Glutamatergic neuron (in vitro differentiated cells): ENCODE measurements around the gene SULT1A2. TPM values are rescaled to one million over a fixed set of nuclear protein-coding genes. Genes with fewer than 3 reads are reported as not detected.
A peak's percentile ranks its signal among the peaks of the same experiment; 100 is the strongest.

Experiments
- DNase-seq: peaks from one replicate; pipeline ENCODE4 v3.0.0; 2022
- H3K27ac Mint-ChIP-seq: one replicate; pipeline ENCODE4 v1.8.0; 2020; ENCODE audit warnings: mild to moderate bottlenecking, mixed read lengths, inconsistent platforms; ENCODE audit not compliant: unreplicated experiment
- H3K27me3 Mint-ChIP-seq: one replicate; pipeline ENCODE4 v1.8.0; 2020; ENCODE audit warnings: mild to moderate bottlenecking, moderate library complexity, mixed read lengths, inconsistent platforms; ENCODE audit not compliant: unreplicated experiment
- H3K36me3 Mint-ChIP-seq: one replicate; pipeline ENCODE4 v1.8.0; 2020; ENCODE audit warnings: mild to moderate bottlenecking, mixed read lengths, inconsistent platforms; ENCODE audit not compliant: unreplicated experiment
- H3K4me1 Mint-ChIP-seq: one replicate; pipeline ENCODE4 v1.8.0; 2020; ENCODE audit warnings: mild to moderate bottlenecking, low read depth, mixed read lengths, inconsistent platforms; ENCODE audit not compliant: unreplicated experiment
- H3K4me3 Mint-ChIP-seq: one replicate; pipeline ENCODE4 v1.8.0; 2020; ENCODE audit warnings: mild to moderate bottlenecking, mixed read lengths, inconsistent platforms; ENCODE audit not compliant: unreplicated experiment
- H3K9me3 Mint-ChIP-seq: one replicate; pipeline ENCODE4 v1.8.0; 2020; ENCODE audit warnings: mild to moderate bottlenecking, moderate library complexity, mixed read lengths, inconsistent platforms; ENCODE audit not compliant: unreplicated experiment
- CTCF ChIP-seq: fragments of 200-600 bp; sonication (generic); IDR thresholded peaks from one replicate; pipeline ENCODE4 v1.5.0; 2021; ENCODE audit not compliant: partially characterized antibody, unreplicated experiment
- total RNA-seq: library from RNA; stranded (reverse); fragmentation: NEBNext Ultra II Directional; extraction: Animal tissue kit (Norgen Biotek cat#: 25700); gene quantifications from one replicate; pipeline ENCODE4 v1.2.1, GENCODE V29; 2021; ENCODE audit not compliant: unreplicated experiment

Gene SULT1A2
- total RNA-seq, 1 donor from 2014 or later = not detected

GRCh38 chr16:28554634-28555423 is 42.0 kb downstream of the SULT1A2 start:
- H3K36me3 Mint-ChIP-seq = peaks cover 5% of the 10 kb centered on the region
- H3K4me1 Mint-ChIP-seq = no peaks in the 10 kb centered on the region
- H3K27me3 Mint-ChIP-seq = peaks cover 1% of the 10 kb centered on the region
- DNase-seq = no peak
- no peak for TF ChIP-seq CTCF
- H3K9me3 Mint-ChIP-seq = peaks cover 1% of the 10 kb centered on the region
- H3K27ac Mint-ChIP-seq = peak overlapping the region; percentile 20
- H3K4me3 Mint-ChIP-seq = peak overlapping the region; percentile 87

- peak; percentile 89 for DNase-seq
- Mint-ChIP-seq H3K27me3 (peaks cover 1% of the 10 kb centered on the region), H3K27ac (peak within 1 kb of the TSS; percentile 88), H3K36me3 (peaks cover 5% of the 10 kb centered on the region), H3K9me3 (peaks cover 1% of the 10 kb centered on the region), H3K4me1 (no peaks in the 10 kb centered on the region), H3K4me3 (peak within 1 kb of the TSS; percentile 91)
- TF ChIP-seq CTCF = no peak
Observed at GRCh38 chr16:28553776-28554633, 42.8 kb downstream of the SULT1A2 start, which contains the start of gene SGF29. Gene SGF29 (plus strand): TSS chr16:28553920. CDS start chr16:28581070, 27,150 bp downstream.

- H3K27me3 Mint-ChIP-seq = peaks cover 3% of the 10 kb centered on the region
- H3K9me3 Mint-ChIP-seq = peaks cover 1% of the 10 kb centered on the region
- DNase-seq = no peak
- H3K36me3 Mint-ChIP-seq = no peaks in the 10 kb centered on the region
- no peak for TF ChIP-seq CTCF
- H3K4me1 Mint-ChIP-seq = no peaks in the 10 kb centered on the region
- H3K4me3 Mint-ChIP-seq = no peak overlapping the region
- H3K27ac Mint-ChIP-seq = no peak overlapping the region
Observed at GRCh38 chr16:28549301-28549899, 47.5 kb downstream of the SULT1A2 start.

- H3K9me3 Mint-ChIP-seq = peaks cover 1% of the 10 kb centered on the region
- no peak overlapping the region for H3K27ac Mint-ChIP-seq
- DNase-seq = no peak
- peaks cover 3% of the 10 kb centered on the region for H3K27me3 Mint-ChIP-seq
- no peak overlapping the region for H3K4me3 Mint-ChIP-seq
- H3K4me1 Mint-ChIP-seq = no peaks in the 10 kb centered on the region
- TF ChIP-seq CTCF = no peak
- no peaks in the 10 kb centered on the region for H3K36me3 Mint-ChIP-seq
Observed at GRCh38 chr16:28548306-28548802, 48.5 kb downstream of the SULT1A2 start.
